H9 (cell line): Measurements from ENCODE around the gene SSNA1. TPM values are rescaled to one million over a fixed set of nuclear protein-coding genes. Genes with fewer than 3 reads are reported as not detected.

Experiments
- DNase-seq: peaks from one replicate; pipeline ENCODE4 v3.0.0-alpha.2; 2017
- H2AFZ ChIP-seq: one replicate; pipeline ENCODE4 v1.6.1; 2013; ENCODE audit warnings: mild to moderate bottlenecking, low read length, control low read depth, moderate library complexity
- H2AK5ac ChIP-seq: 2 replicates; pipeline ENCODE4 v1.6.1; 2013; ENCODE audit warnings: low read length, control low read depth, mixed read lengths; ENCODE audit not compliant: insufficient read length
- H2BK120ac ChIP-seq: one replicate; pipeline ENCODE4 v1.6.1; 2013; ENCODE audit warnings: low read depth, mild to moderate bottlenecking, low read length, control low read depth, inconsistent platforms; ENCODE audit not compliant: poor library complexity, severe bottlenecking
- H2BK12ac ChIP-seq: 2 replicates; pipeline ENCODE4 v1.6.1; 2013; ENCODE audit warnings: low read length, control low read depth, mixed read lengths, low read depth; ENCODE audit not compliant: insufficient read length
- H2BK15ac ChIP-seq: 2 replicates; pipeline ENCODE4 v1.6.1; 2013; ENCODE audit warnings: low read depth, low read length, control low read depth
- H2BK20ac ChIP-seq: one replicate; pipeline ENCODE4 v1.6.1; 2013; ENCODE audit warnings: low read depth, mild to moderate bottlenecking, low read length, control low read depth, inconsistent platforms; ENCODE audit not compliant: poor library complexity, severe bottlenecking
- H2BK5ac ChIP-seq: 2 replicates; pipeline ENCODE4 v1.6.1; 2013; ENCODE audit warnings: low read length, control low read depth, mixed read lengths; ENCODE audit not compliant: insufficient read length
- H3K14ac ChIP-seq: 2 replicates; pipeline ENCODE4 v1.6.1; 2013; ENCODE audit warnings: low read length, control low read depth; ENCODE audit not compliant: insufficient read depth
- H3K18ac ChIP-seq: 2 replicates; pipeline ENCODE4 v1.6.1; 2013; ENCODE audit warnings: low read depth, mild to moderate bottlenecking, mixed read lengths, low read length, control low read depth; ENCODE audit not compliant: insufficient read length
- H3K23ac ChIP-seq: 2 replicates; pipeline ENCODE4 v1.6.1; 2013; ENCODE audit warnings: low read length, control low read depth, mixed read lengths, low read depth; ENCODE audit not compliant: insufficient read length
- H3K23me2 ChIP-seq: 2 replicates; pipeline ENCODE4 v1.6.1; 2013; ENCODE audit warnings: low read depth, mild to moderate bottlenecking, mixed read lengths, low read length, control low read depth; ENCODE audit not compliant: insufficient read length, poor library complexity, severe bottlenecking
- H3K27ac ChIP-seq: 2 replicates; pipeline ENCODE4 v1.5.1; 2013; ENCODE audit warnings: low read length, control low read depth, mixed read lengths, low read depth; ENCODE audit not compliant: insufficient read length
- H3K27me3 ChIP-seq: 2 replicates; pipeline ENCODE4 v1.6.1; 2013; ENCODE audit warnings: low read length, control low read depth, inconsistent platforms; ENCODE audit not compliant: insufficient read depth
- H3K4ac ChIP-seq: 2 replicates; pipeline ENCODE4 v1.6.1; 2013; ENCODE audit warnings: low read depth, mild to moderate bottlenecking, control low read depth, inconsistent platforms, low read length, moderate library complexity
- H3K4me1 ChIP-seq: 2 replicates; pipeline ENCODE4 v1.6.1; 2013; ENCODE audit warnings: low read length, control low read depth, inconsistent platforms; ENCODE audit not compliant: insufficient read depth
- H3K4me2 ChIP-seq: 2 replicates; pipeline ENCODE4 v1.6.1; 2013; ENCODE audit warnings: low read length, control low read depth, mixed read lengths; ENCODE audit not compliant: insufficient read length, insufficient read depth
- H3K56ac ChIP-seq: 2 replicates; pipeline ENCODE4 v1.6.1; 2013; ENCODE audit warnings: low read depth, mild to moderate bottlenecking, mixed read lengths, low read length, control low read depth; ENCODE audit not compliant: insufficient read length
- H3K79me1 ChIP-seq: 2 replicates; pipeline ENCODE4 v1.6.1; 2013; ENCODE audit warnings: low read depth, mild to moderate bottlenecking, moderate library complexity, low read length, control low read depth, inconsistent platforms; ENCODE audit not compliant: insufficient read depth, poor library complexity, severe bottlenecking
- H3K79me2 ChIP-seq: 2 replicates; pipeline ENCODE4 v1.6.1; 2013; ENCODE audit warnings: low read length, control low read depth, inconsistent platforms; ENCODE audit not compliant: insufficient read depth
- H3K9ac ChIP-seq: 2 replicates; pipeline ENCODE4 v1.6.1; 2013; ENCODE audit warnings: low read length, control low read depth, mixed read lengths; ENCODE audit not compliant: insufficient read length; ENCODE audit errors: extremely low read depth
- H3K9me3 ChIP-seq: one replicate; pipeline ENCODE4 v1.6.1; 2013; ENCODE audit warnings: low read depth, low read length, inconsistent platforms; ENCODE audit not compliant: control insufficient read depth
- H3T11ph ChIP-seq: one replicate; pipeline ENCODE4 v1.6.1; 2013; ENCODE audit warnings: mild to moderate bottlenecking, low read length, control low read depth, inconsistent platforms
- H4K20me1 ChIP-seq: one replicate; pipeline ENCODE4 v1.6.1; 2013; ENCODE audit not compliant: control insufficient read depth, insufficient read length, insufficient read depth
- H4K5ac ChIP-seq: 2 replicates; pipeline ENCODE4 v1.6.1; 2013; ENCODE audit warnings: low read depth, mild to moderate bottlenecking, mixed read lengths, low read length, control low read depth; ENCODE audit not compliant: insufficient read length
- H4K8ac ChIP-seq: replicated peaks from 2 replicates; pipeline ENCODE4 v1.6.1; 2013; ENCODE audit warnings: low read length, control low read depth, mixed read lengths, low read depth; ENCODE audit not compliant: insufficient read length
- H4K91ac ChIP-seq: 2 replicates; pipeline ENCODE4 v1.6.1; 2013; ENCODE audit warnings: low read depth, mild to moderate bottlenecking, moderate library complexity, mixed read lengths, low read length, control low read depth; ENCODE audit not compliant: insufficient read length
- H3K27ac Mint-ChIP-seq, 3 experiments: 2 replicates in 2 of 3; 3 replicates in 1 of 3; pipeline ENCODE4 v1.8.0; 2020 to 2021; ENCODE audit warnings: mixed read lengths in 3 of 3, mild to moderate bottlenecking in 1 of 3, moderate library complexity in 1 of 3
- H3K27me3 Mint-ChIP-seq: 2 replicates; pipeline ENCODE4 v1.8.0; 2021; ENCODE audit warnings: low read depth, mild to moderate bottlenecking, moderate library complexity, mixed read lengths
- H3K36me3 Mint-ChIP-seq, 3 experiments: 2 replicates in 2 of 3; 3 replicates in 1 of 3; pipeline ENCODE4 v1.8.0; 2020 to 2021; ENCODE audit warnings: low read depth in 3 of 3, mixed read lengths in 3 of 3; ENCODE audit not compliant: insufficient read depth in 1 of 3
- H3K4me1 Mint-ChIP-seq, 2 experiments: 2 replicates each; pipeline ENCODE4 v1.8.0; 2020; ENCODE audit warnings: mixed read lengths in 2 of 2
- H3K4me3 Mint-ChIP-seq, 2 experiments: 2 replicates in 1 of 2; 3 replicates in 1 of 2; pipeline ENCODE4 v1.8.0; 2020 to 2021; ENCODE audit warnings: mild to moderate bottlenecking in 2 of 2, mixed read lengths in 2 of 2, moderate library complexity in 1 of 2
- H3K9me3 Mint-ChIP-seq, 2 experiments: 2 replicates in 1 of 2; 3 replicates in 1 of 2; pipeline ENCODE4 v1.8.0; 2020; ENCODE audit warnings: mild to moderate bottlenecking in 2 of 2, mixed read lengths in 2 of 2, moderate library complexity in 1 of 2
- CTCF ChIP-seq: fragments of 200-600 bp; sonication (generic); conservative IDR thresholded peaks from 3 replicates; pipeline ENCODE4 v1.8.0; 2021; ENCODE audit warnings: antibody characterized with exemption, mild to moderate bottlenecking
- WGBS: extraction: QIAGEN DNeasy Blood & Tissue Kit; methylation state at CpG from one replicate; pipeline ENCODE4 v1.1.7; 2013; ENCODE audit warnings: missing lambda C conversion rate, low lambda C conversion rate, mixed read lengths; ENCODE audit not compliant: insufficient read length; ENCODE audit errors: extremely low coverage; 5-methylcytosine and 5-hydroxymethylcytosine counted together
- total RNA-seq: library from RNA; stranded (reverse); gene quantifications from 2 replicates; pipeline ENCODE4 v1.2.1, GENCODE V29; 2021

SSNA1 gene
- total RNA-seq, 1 experiment from 2014 or later, result 69.2 TPM

- Histone ChIP-seq H4K8ac (no peak overlapping the region), H3K23ac (no peak overlapping the region), H2BK120ac (no peak overlapping the region), H3K18ac (no peak overlapping the region), H3K27me3 (no peaks in the 10 kb centered on the region), H3K56ac (no peak overlapping the region), H2BK5ac (no peak overlapping the region), H2BK12ac (no peak overlapping the region), H3K9me3 (no peaks in the 10 kb centered on the region), H4K5ac (no peak overlapping the region), H3K4ac (no peak overlapping the region), H3K14ac (no peak overlapping the region), H3K27ac (no peak overlapping the region), H4K20me1 (peaks cover 2% of the 10 kb centered on the region), H3K4me1 (no peaks in the 10 kb centered on the region), H2AFZ (no peak overlapping the region), H3T11ph (no peak overlapping the region), H2BK20ac (no peak overlapping the region), H4K91ac (no peak overlapping the region), H3K23me2 (peaks cover 8% of the 10 kb centered on the region), H2AK5ac (no peak overlapping the region), H2BK15ac (no peak overlapping the region), H3K79me2 (peaks cover 8% of the 10 kb centered on the region; the same call in 1 of the 2 replicates), H3K9ac (no peak overlapping the region), H3K79me1 (peaks cover 6% of the 10 kb centered on the region), H3K4me2 (no peak overlapping the region)
- TF ChIP-seq CTCF, result no peak
- Mint-ChIP-seq H3K4me3 (no peak overlapping the region; a peak in 1 of 5 replicates), H3K36me3 (peaks cover 7 to 56% (median 50%) of the 10 kb centered on the region in 3 experiments; a peak in 6 of 7 replicates), H3K27me3 (no peaks in the 10 kb centered on the region), H3K9me3 (no peaks in the 10 kb centered on the region), H3K4me1 (peaks cover 11 to 16% of the 10 kb centered on the region in 2 experiments), H3K27ac (no peak overlapping the region)
- DNase-seq, result no peak
- no CpG with 5 or more reads among the region's 27 CpGs for WGBS
These were observed 4.4 kb upstream of the SSNA1 start for GRCh38 chr9:137183980-137184595.
